Karpas-422 (cell line): ENCODE data around the gene CACNG6. TPM values are rescaled to one million over a fixed set of nuclear protein-coding genes. Genes with fewer than 3 reads are reported as not detected.
A peak's percentile ranks its signal among the peaks of the same experiment; 100 is the strongest.

Experiments used
- DNase-seq: peaks from one replicate; pipeline ENCODE4 v3.0.0-alpha.2; 2015
- H2AFZ ChIP-seq: fragments of 200-600 bp; sonication (generic); 2 replicates; pipeline ENCODE4 v1.6.1; 2014; ENCODE audit warnings: antibody characterized with exemption, low read length, mixed read lengths
- H3K27ac ChIP-seq: fragments of 200-600 bp; sonication (generic); 2 replicates; pipeline ENCODE4 v1.5.1; 2014; ENCODE audit warnings: mild to moderate bottlenecking, low read length, moderate library complexity
- H3K27me3 ChIP-seq: fragments of 200-600 bp; sonication (generic); 2 replicates; pipeline ENCODE4 v1.6.1; 2014; ENCODE audit warnings: low read length, mixed read lengths
- H3K36me3 ChIP-seq: fragments of 200-600 bp; sonication (generic); 2 replicates; pipeline ENCODE4 v1.6.1; 2014; ENCODE audit warnings: low read length, mixed read lengths; ENCODE audit not compliant: insufficient read depth
- H3K4me1 ChIP-seq: fragments of 200-600 bp; sonication (generic); 2 replicates; pipeline ENCODE4 v1.6.1; 2014; ENCODE audit warnings: mild to moderate bottlenecking, low read length, mixed read lengths
- H3K4me2 ChIP-seq: fragments of 200-600 bp; sonication (generic); 2 replicates; pipeline ENCODE4 v1.6.1; 2014; ENCODE audit warnings: low read length, low read depth, mild to moderate bottlenecking; ENCODE audit not compliant: poor library complexity, severe bottlenecking
- H3K4me3 ChIP-seq: fragments of 200-600 bp; sonication (generic); 2 replicates; pipeline ENCODE4 v1.5.1; 2014; ENCODE audit warnings: mild to moderate bottlenecking, antibody characterized with exemption, low read length, mixed read lengths
- H3K79me2 ChIP-seq: fragments of 200-600 bp; sonication (generic); 2 replicates; pipeline ENCODE4 v1.6.1; 2014; ENCODE audit warnings: mild to moderate bottlenecking, low read length, mixed read lengths
- H3K9ac ChIP-seq: fragments of 200-600 bp; sonication (generic); 2 replicates; pipeline ENCODE4 v1.6.0; 2014; ENCODE audit warnings: low read length
- H3K9me2 ChIP-seq: fragments of 200-600 bp; sonication (generic), shearing (Covaris generic); replicated peaks from 2 replicates; pipeline ENCODE4 v1.6.0; 2014; ENCODE audit warnings: mild to moderate bottlenecking, low read length, moderate library complexity; ENCODE audit not compliant: insufficient read depth
- H3K9me3 ChIP-seq: fragments of 300-700, 200-600 bp; sonication (generic); 2 replicates; pipeline ENCODE4 v1.6.1; 2014; ENCODE audit warnings: low read length, mixed read lengths
- H4K20me1 ChIP-seq: fragments of 200-600 bp; sonication (generic); 2 replicates; pipeline ENCODE4 v1.6.1; 2014; ENCODE audit warnings: mild to moderate bottlenecking, antibody characterized with exemption, low read length, low read depth; ENCODE audit not compliant: insufficient read depth
- total RNA-seq: library from RNA; depleted of rRNA; stranded (reverse); fragments of >200 nt; shearing (Covaris generic); gene quantifications from 2 replicates; pipeline ENCODE4 v1.2.3, GENCODE V29; 2014; ENCODE audit warnings: low replicate concordance

Gene CACNG6
- total RNA-seq, 1 experiment from 2014 or later = not detected

GRCh38 chr19:54021363-54021762 is 29.9 kb downstream of the CACNG6 start:
- H3K9me2 ChIP-seq = no peaks in the 10 kb centered on the region
- no peak overlapping the region for H3K4me3 ChIP-seq
- H3K36me3 ChIP-seq = no peaks in the 10 kb centered on the region
- no peaks in the 10 kb centered on the region for H3K9me3 ChIP-seq
- no peaks in the 10 kb centered on the region for H3K4me1 ChIP-seq
- H2AFZ ChIP-seq = no peak overlapping the region
- no peak for DNase-seq
- no peak overlapping the region for H3K9ac ChIP-seq
- no peaks in the 10 kb centered on the region for H3K79me2 ChIP-seq
- no peaks in the 10 kb centered on the region for H3K27me3 ChIP-seq
- no peak overlapping the region for H3K27ac ChIP-seq
- no peaks in the 10 kb centered on the region for H4K20me1 ChIP-seq
- H3K4me2 ChIP-seq = no peak overlapping the region

- H3K4me1 ChIP-seq = no peaks in the 10 kb centered on the region
- H3K36me3 ChIP-seq = no peaks in the 10 kb centered on the region
- no peaks in the 10 kb centered on the region for H3K9me2 ChIP-seq
- H3K9ac ChIP-seq = no peak overlapping the region
- H3K27ac ChIP-seq = no peak overlapping the region
- H3K4me2 ChIP-seq = no peak overlapping the region
- no peaks in the 10 kb centered on the region for H3K79me2 ChIP-seq
- no peak overlapping the region for H3K4me3 ChIP-seq
- H3K9me3 ChIP-seq = no peaks in the 10 kb centered on the region
- H4K20me1 ChIP-seq = no peaks in the 10 kb centered on the region
- no peak overlapping the region for H2AFZ ChIP-seq
- H3K27me3 ChIP-seq = no peaks in the 10 kb centered on the region
- DNase-seq = no peak
Measured at GRCh38 chr19:54021932-54022331, 30.5 kb downstream of the CACNG6 start.

- no peak overlapping the region for H3K27ac ChIP-seq
- H3K27me3 ChIP-seq = no peaks in the 10 kb centered on the region
- no peak overlapping the region for H3K9ac ChIP-seq
- no peaks in the 10 kb centered on the region for H4K20me1 ChIP-seq
- no peaks in the 10 kb centered on the region for H3K36me3 ChIP-seq
- H3K4me3 ChIP-seq = no peak overlapping the region
- H2AFZ ChIP-seq = no peak overlapping the region
- H3K9me2 ChIP-seq = no peaks in the 10 kb centered on the region
- no peaks in the 10 kb centered on the region for H3K4me1 ChIP-seq
- no peak overlapping the region for H3K4me2 ChIP-seq
- no peaks in the 10 kb centered on the region for H3K79me2 ChIP-seq
- H3K9me3 ChIP-seq = no peaks in the 10 kb centered on the region
- no peak for DNase-seq
Measured at GRCh38 chr19:54023191-54023590, 31.8 kb downstream of the CACNG6 start.

- H3K27me3 ChIP-seq = no peaks in the 10 kb centered on the region
- DNase-seq = no peak
Measured at GRCh38 chr19:54024660-54025059, 33.2 kb downstream of the CACNG6 start.

GRCh38 chr19:54026656-54027055 is 35.2 kb downstream of the CACNG6 start:
- no peak overlapping the region for H3K27ac ChIP-seq
- no peaks in the 10 kb centered on the region for H3K79me2 ChIP-seq
- H2AFZ ChIP-seq = no peak overlapping the region
- no peaks in the 10 kb centered on the region for H4K20me1 ChIP-seq
- no peak overlapping the region for H3K4me3 ChIP-seq
- DNase-seq = no peak
- no peaks in the 10 kb centered on the region for H3K4me1 ChIP-seq
- H3K36me3 ChIP-seq = no peaks in the 10 kb centered on the region
- H3K9me2 ChIP-seq = no peaks in the 10 kb centered on the region
- no peaks in the 10 kb centered on the region for H3K9me3 ChIP-seq
- no peak overlapping the region for H3K4me2 ChIP-seq
- no peaks in the 10 kb centered on the region for H3K27me3 ChIP-seq
- no peak overlapping the region for H3K9ac ChIP-seq

More at GRCh38 chr19:54024660-54025059, 33.2 kb downstream of the CACNG6 start:
- H3K4me1 ChIP-seq = no peaks in the 10 kb centered on the region
- no peaks in the 10 kb centered on the region for H3K9me2 ChIP-seq
- H3K27ac ChIP-seq = no peak overlapping the region
- H3K4me3 ChIP-seq = no peak overlapping the region
- no peak overlapping the region for H3K9ac ChIP-seq
- no peaks in the 10 kb centered on the region for H3K79me2 ChIP-seq
- H4K20me1 ChIP-seq = no peaks in the 10 kb centered on the region
- no peak overlapping the region for H3K4me2 ChIP-seq
- H3K9me3 ChIP-seq = no peaks in the 10 kb centered on the region
- no peak overlapping the region for H2AFZ ChIP-seq
- H3K36me3 ChIP-seq = no peaks in the 10 kb centered on the region

- no peak overlapping the region for H3K27ac ChIP-seq
- H4K20me1 ChIP-seq = no peaks in the 10 kb centered on the region
- no peaks in the 10 kb centered on the region for H3K27me3 ChIP-seq
- no peak overlapping the region for H3K9ac ChIP-seq
- H3K36me3 ChIP-seq = no peaks in the 10 kb centered on the region
- no peaks in the 10 kb centered on the region for H3K9me2 ChIP-seq
- H3K4me1 ChIP-seq = no peaks in the 10 kb centered on the region
- no peaks in the 10 kb centered on the region for H3K9me3 ChIP-seq
- H2AFZ ChIP-seq = no peak overlapping the region
- H3K79me2 ChIP-seq = no peaks in the 10 kb centered on the region
- no peak overlapping the region for H3K4me2 ChIP-seq
- no peak overlapping the region for H3K4me3 ChIP-seq
- DNase-seq = no peak
Measured at GRCh38 chr19:54029301-54029700, 37.9 kb downstream of the CACNG6 start.

GRCh38 chr19:54029930-54030490 is 38.6 kb downstream of the CACNG6 start:
- no peak overlapping the region for H2AFZ ChIP-seq
- H4K20me1 ChIP-seq = no peaks in the 10 kb centered on the region
- H3K79me2 ChIP-seq = no peaks in the 10 kb centered on the region
- DNase-seq = peak; percentile 90
- no peaks in the 10 kb centered on the region for H3K9me2 ChIP-seq
- H3K9me3 ChIP-seq = no peaks in the 10 kb centered on the region
- no peaks in the 10 kb centered on the region for H3K27me3 ChIP-seq
- H3K4me1 ChIP-seq = no peaks in the 10 kb centered on the region
- H3K36me3 ChIP-seq = no peaks in the 10 kb centered on the region
- no peak overlapping the region for H3K4me2 ChIP-seq
- H3K9ac ChIP-seq = no peak overlapping the region
- no peak overlapping the region for H3K4me3 ChIP-seq
- no peak overlapping the region for H3K27ac ChIP-seq

GRCh38 chr19:54030895-54031586 is 39.6 kb downstream of the CACNG6 start:
- no peaks in the 10 kb centered on the region for H3K27me3 ChIP-seq
- H3K4me2 ChIP-seq = no peak overlapping the region
- no peaks in the 10 kb centered on the region for H4K20me1 ChIP-seq
- no peak overlapping the region for H3K4me3 ChIP-seq
- H3K9me2 ChIP-seq = no peaks in the 10 kb centered on the region
- no peaks in the 10 kb centered on the region for H3K4me1 ChIP-seq
- no peaks in the 10 kb centered on the region for H3K36me3 ChIP-seq
- H3K79me2 ChIP-seq = no peaks in the 10 kb centered on the region
- no peaks in the 10 kb centered on the region for H3K9me3 ChIP-seq
- no peak overlapping the region for H3K27ac ChIP-seq
- H2AFZ ChIP-seq = no peak overlapping the region
- H3K9ac ChIP-seq = no peak overlapping the region
- DNase-seq = peak; percentile 57
